Thymus (tissue), 11 donors: Measurements from ENCODE around the gene CASKIN1. TPM values are rescaled to one million over a fixed set of nuclear protein-coding genes. Genes with fewer than 3 reads are reported as not detected.

ENCODE experiments used
- DNase-seq, 9 donors: peaks; one replicate each; pipeline ENCODE4 v3.0.0-alpha.2; 2013; ENCODE audit warnings: low spot score in 9 of 9, low read depth in 6 of 9, missing footprints in 1 of 9
- H3K27ac ChIP-seq, 2 donors: one replicate each; pipeline ENCODE4 v1.5.1; 2013; ENCODE audit warnings: control low read depth in 1 of 2, low read depth in 1 of 2, low read length in 1 of 2, mild to moderate bottlenecking in 1 of 2, moderate library complexity in 1 of 2
- H3K27me3 ChIP-seq, 2 donors: one replicate each; pipeline ENCODE4 v1.5.1; 2013; ENCODE audit warnings: low read length in 1 of 2; ENCODE audit not compliant: control insufficient read depth in 2 of 2, insufficient read depth in 1 of 2
- H3K36me3 ChIP-seq, 2 donors: one replicate each; pipeline ENCODE4 v1.5.1; 2013; ENCODE audit warnings: low read length in 1 of 2, mild to moderate bottlenecking in 1 of 2, moderate library complexity in 1 of 2; ENCODE audit not compliant: control insufficient read depth in 2 of 2, insufficient read depth in 2 of 2
- H3K4me1 ChIP-seq, 2 donors: one replicate each; pipeline ENCODE4 v1.5.1; 2013; ENCODE audit warnings: low read length in 2 of 2; ENCODE audit not compliant: control insufficient read depth in 2 of 2, insufficient read depth in 2 of 2
- H3K4me3 ChIP-seq, 2 donors: one replicate each; pipeline ENCODE4 v1.5.1; 2013; ENCODE audit warnings: low read length in 2 of 2, control low read depth in 1 of 2, mild to moderate bottlenecking in 1 of 2
- H3K9me3 ChIP-seq, 2 donors: one replicate each; pipeline ENCODE4 v1.5.1; 2013; ENCODE audit warnings: low read length in 1 of 2, mild to moderate bottlenecking in 1 of 2; ENCODE audit not compliant: control insufficient read depth in 2 of 2, insufficient read depth in 1 of 2
- WGBS: extraction: QIAGEN DNeasy Blood & Tissue Kit; methylation state at CpG from one replicate; pipeline ENCODE4 v1.1.7; 2013; 5-methylcytosine and 5-hydroxymethylcytosine counted together
- polyA plus RNA-seq: library from polyadenylated mRNA; stranded (reverse); fragments of 200-250 nt; gene quantifications from one replicate; pipeline ENCODE4 v1.2.3, GENCODE V29; 2013
- total RNA-seq: library from RNA; stranded (reverse); fragments of 120-200 nt; gene quantifications from one replicate; pipeline ENCODE4 v1.2.4, GENCODE V29; 2013
- donor health status: healthy.

Gene CASKIN1
- total and polyA plus RNA-seq, 2 donors = 0.05 to 0.48 TPM

- no peak for DNase-seq
- Histone ChIP-seq H3K27me3 (peaks cover 0 to 3% of the 10 kb centered on the region in 2 donors), H3K36me3 (peaks cover 50 to 69% of the 10 kb centered on the region in 2 donors), H3K4me3 (no peak overlapping the region), H3K9me3 (no peaks in the 10 kb centered on the region), H3K4me1 (no peaks in the 10 kb centered on the region), H3K27ac (no peak overlapping the region)
- WGBS = 98% methylated on average over 21 of the region's 21 CpGs
Observed at GRCh38 chr16:2174396-2175131, 21.8 kb downstream of the CASKIN1 start.

DNA sequence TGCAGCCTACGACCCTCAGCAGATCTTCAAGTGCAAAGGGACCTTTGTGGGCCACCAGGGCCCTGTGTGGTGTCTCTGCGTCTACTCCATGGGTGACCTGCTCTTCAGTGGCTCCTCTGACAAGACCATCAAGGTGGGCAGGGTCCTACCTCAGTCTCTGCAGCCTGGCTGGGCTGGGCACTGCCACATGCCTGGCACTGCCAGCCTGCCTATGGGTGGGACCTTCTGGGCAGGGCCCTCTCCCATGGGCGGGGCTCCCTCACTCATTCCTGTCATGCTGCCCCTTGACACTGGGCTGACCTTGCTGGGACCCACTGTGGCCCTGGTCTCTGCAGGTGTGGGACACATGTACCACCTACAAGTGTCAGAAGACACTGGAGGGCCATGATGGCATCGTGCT is 22.5 kb downstream of the CASKIN1 start:
- no peak overlapping the region for H3K27ac ChIP-seq
- H3K36me3 ChIP-seq = peaks cover 54 to 69% of the 10 kb centered on the region in 2 donors
- 98% methylated on average over 4 of the region's 4 CpGs for WGBS
- H3K4me3 ChIP-seq = no peak overlapping the region
- no peak for DNase-seq
- H3K27me3 ChIP-seq = no peaks in the 10 kb centered on the region
- no peaks in the 10 kb centered on the region for H3K4me1 ChIP-seq
- no peaks in the 10 kb centered on the region for H3K9me3 ChIP-seq

DNA sequence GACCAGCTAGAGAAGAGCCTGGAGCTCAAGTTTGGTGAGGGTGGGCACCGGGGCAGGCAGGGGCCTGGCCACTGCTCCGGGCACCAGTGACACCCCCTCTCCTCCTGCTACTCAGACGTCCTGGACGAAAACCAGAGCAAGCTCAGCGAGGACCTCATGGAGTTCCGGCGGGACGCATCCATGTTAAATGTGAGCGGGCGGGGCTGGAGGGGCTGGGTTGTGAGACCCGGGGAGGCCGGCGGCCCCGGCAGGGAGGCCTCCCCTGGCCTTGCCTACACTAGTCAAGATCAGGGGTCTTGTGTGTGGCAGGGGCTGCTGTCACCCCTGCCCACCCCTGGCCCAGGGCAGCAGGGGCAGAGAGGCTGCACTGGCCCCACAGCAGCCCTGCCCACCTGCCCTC is 23.0 kb downstream of the CASKIN1 start:
- no peaks in the 10 kb centered on the region for H3K27me3 ChIP-seq
- H3K4me3 ChIP-seq = no peak overlapping the region
- 98% methylated on average over 14 of the region's 14 CpGs for WGBS
- peaks cover 57 to 73% of the 10 kb centered on the region in 2 donors for H3K36me3 ChIP-seq
- no peak for DNase-seq
- no peaks in the 10 kb centered on the region for H3K9me3 ChIP-seq
- H3K27ac ChIP-seq = no peak overlapping the region
- no peaks in the 10 kb centered on the region for H3K4me1 ChIP-seq

GRCh38 chr16:2172688-2173335 is 23.6 kb downstream of the CASKIN1 start:
- Histone ChIP-seq H3K27me3 (no peaks in the 10 kb centered on the region), H3K27ac (no peak overlapping the region), H3K9me3 (no peaks in the 10 kb centered on the region), H3K36me3 (peaks cover 62 to 79% of the 10 kb centered on the region in 2 donors), H3K4me1 (no peaks in the 10 kb centered on the region), H3K4me3 (no peak overlapping the region)
- no peak for DNase-seq
- 98% methylated on average over 29 of the region's 29 CpGs for WGBS

DNA sequence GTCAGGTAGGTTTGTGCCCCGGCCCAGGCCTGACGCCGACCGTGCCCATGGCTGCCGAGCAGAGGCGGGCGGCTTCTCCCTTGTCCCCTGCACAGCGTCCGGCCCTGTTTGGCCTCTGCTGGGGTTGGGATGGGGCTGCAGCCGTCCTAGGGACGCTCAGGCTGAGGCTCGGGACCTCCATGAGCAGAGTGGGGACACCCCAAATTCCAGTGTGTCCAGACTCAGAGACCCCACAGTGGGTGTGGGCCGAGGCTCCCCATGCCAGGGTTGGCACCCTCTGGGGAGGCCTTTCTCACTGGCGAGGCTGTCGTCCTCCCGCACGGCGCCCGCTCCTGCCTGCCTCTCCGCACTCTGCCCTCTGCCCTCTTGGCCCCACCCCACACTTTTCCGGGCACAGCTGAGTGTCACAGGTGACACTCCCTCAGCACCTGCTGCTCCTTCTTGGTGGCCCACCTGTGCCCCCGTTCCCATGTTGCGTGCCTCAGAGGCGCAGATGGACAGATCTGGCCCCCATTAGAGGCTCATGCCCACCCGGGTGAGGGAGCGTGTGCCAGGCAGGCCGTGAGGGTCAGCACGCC is 24.7 kb downstream of the CASKIN1 start:
- H3K4me3 ChIP-seq = no peak overlapping the region
- no peak for DNase-seq
- H3K36me3 ChIP-seq = peaks cover 66 to 82% of the 10 kb centered on the region in 2 donors
- H3K9me3 ChIP-seq = no peaks in the 10 kb centered on the region
- 98% methylated on average over 28 of the region's 28 CpGs for WGBS
- no peak overlapping the region for H3K27ac ChIP-seq
- H3K4me1 ChIP-seq = no peaks in the 10 kb centered on the region
- H3K27me3 ChIP-seq = no peaks in the 10 kb centered on the region

DNA sequence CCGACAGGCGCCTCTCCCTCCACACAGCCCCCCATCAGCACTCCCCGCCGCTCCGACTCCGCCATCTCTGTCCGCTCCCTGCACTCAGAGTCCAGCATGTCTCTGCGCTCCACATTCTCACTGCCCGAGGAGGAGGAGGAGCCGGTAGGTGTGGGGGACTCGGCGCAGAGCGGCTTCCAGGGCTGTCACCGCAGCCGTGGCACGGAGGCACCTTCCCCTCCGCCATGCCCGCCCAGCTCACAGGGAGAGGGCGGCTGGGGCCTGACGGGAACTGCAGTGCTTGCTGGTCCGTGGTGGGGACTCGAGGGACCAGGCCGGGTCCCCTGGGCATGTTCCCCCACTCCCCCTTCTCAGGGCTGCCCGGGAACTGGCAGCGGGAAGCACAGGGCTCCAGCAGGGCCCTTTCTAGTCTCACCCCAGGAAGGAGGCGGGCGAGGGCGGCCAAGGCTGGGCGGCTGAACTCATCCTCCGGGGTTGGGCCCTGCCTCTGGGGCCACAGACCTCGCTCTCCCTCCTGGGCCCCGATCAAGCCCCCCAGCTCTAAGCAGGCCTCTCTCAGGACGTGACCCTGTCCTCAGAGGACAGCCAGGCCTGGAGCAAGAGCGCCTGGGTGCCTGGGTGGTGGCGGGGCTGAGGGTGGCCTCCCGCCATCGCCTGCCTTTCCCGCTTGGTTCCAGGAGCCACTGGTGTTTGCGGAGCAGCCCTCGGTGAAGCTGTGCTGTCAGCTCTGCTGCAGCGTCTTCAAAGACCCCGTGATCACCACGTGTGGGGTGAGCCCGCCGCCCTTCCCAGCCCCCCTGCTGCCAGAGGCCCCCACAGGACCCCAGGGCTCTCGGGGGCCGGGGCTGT is 25.6 kb downstream of the CASKIN1 start:
- 97% methylated on average over 47 of the region's 47 CpGs for WGBS
- Histone ChIP-seq H3K4me3 (no peak overlapping the region), H3K4me1 (no peaks in the 10 kb centered on the region), H3K36me3 (peaks cover 68 to 82% of the 10 kb centered on the region in 2 donors), H3K27ac (no peak overlapping the region), H3K27me3 (no peaks in the 10 kb centered on the region), H3K9me3 (no peaks in the 10 kb centered on the region)
- DNase-seq = no peak

- Histone ChIP-seq H3K4me1 (no peaks in the 10 kb centered on the region), H3K36me3 (peaks cover 64 to 80% of the 10 kb centered on the region in 2 donors), H3K4me3 (no peak overlapping the region), H3K27me3 (no peaks in the 10 kb centered on the region), H3K27ac (no peak overlapping the region), H3K9me3 (peaks cover 0 to 5% of the 10 kb centered on the region in 2 donors)
- 97% methylated on average over 18 of the region's 18 CpGs for WGBS
- DNase-seq = no peak
Observed at GRCh38 chr16:2170080-2170479, 26.3 kb downstream of the CASKIN1 start.

GRCh38 chr16:2167068-2167638 is 29.3 kb downstream of the CASKIN1 start:
- Histone ChIP-seq H3K27me3 (no peaks in the 10 kb centered on the region), H3K36me3 (peaks cover 51 to 62% of the 10 kb centered on the region in 2 donors), H3K4me1 (no peaks in the 10 kb centered on the region), H3K9me3 (peaks cover 0 to 23% of the 10 kb centered on the region in 2 donors), H3K4me3 (no peak overlapping the region), H3K27ac (no peak overlapping the region)
- DNase-seq = no peak
- 98% methylated on average over 18 of the region's 18 CpGs for WGBS
